ENCODE measurements around the gene CA5A.

The CA5A gene

DNA sequence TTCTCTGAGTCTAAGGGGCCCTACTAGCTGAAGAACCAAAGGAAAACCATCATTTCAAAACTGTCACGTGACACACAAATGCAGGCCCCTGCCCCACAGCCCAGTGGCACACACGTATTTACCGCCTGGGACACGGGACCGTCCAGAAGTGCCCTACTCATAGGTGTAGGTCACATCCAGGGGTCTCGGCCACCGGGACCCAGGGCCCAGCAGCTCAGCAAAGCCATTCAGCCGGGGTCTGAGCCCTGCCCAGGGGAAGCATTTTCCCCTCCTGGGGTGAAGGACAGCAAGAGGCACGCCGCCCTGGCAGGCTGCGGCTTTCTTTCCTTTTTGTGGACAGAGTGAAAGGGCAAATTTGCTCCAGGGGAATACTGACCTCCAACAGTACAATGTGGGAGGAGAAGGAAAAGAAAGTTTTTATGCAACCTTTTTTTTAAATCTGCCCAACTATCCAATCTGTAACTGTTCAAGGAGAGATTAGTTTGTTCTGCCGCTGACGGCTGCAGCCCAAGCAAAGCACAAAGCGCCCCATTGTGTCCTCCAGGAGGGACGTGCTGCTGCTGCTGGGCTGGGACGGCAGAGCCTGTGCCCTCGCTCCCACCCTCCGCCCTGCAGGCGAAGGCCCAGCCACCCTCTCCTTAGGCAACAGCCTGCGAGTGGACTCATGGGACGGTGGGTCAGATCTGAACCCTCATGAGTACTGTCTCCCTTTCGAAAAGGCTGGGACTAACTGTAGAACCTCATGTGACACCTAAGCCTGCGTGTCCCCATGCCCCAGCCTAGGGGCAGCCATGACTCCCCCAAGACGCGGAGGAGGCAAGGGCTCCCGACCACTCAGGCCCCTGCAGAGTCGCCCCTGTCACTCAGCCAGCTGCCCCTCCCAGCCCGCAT is 88.3 kb downstream of the CA5A start:
- FAIRE-seq = no peak
- TF ChIP-seq, protein P1, sequence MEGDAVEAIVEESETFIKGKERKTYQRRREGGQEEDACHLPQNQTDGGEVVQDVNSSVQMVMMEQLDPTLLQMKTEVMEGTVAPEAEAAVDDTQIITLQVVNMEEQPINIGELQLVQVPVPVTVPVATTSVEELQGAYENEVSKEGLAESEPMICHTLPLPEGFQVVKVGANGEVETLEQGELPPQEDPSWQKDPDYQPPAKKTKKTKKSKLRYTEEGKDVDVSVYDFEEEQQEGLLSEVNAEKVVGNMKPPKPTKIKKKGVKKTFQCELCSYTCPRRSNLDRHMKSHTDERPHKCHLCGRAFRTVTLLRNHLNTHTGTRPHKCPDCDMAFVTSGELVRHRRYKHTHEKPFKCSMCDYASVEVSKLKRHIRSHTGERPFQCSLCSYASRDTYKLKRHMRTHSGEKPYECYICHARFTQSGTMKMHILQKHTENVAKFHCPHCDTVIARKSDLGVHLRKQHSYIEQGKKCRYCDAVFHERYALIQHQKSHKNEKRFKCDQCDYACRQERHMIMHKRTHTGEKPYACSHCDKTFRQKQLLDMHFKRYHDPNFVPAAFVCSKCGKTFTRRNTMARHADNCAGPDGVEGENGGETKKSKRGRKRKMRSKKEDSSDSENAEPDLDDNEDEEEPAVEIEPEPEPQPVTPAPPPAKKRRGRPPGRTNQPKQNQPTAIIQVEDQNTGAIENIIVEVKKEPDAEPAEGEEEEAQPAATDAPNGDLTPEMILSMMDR (IDR thresholded peaks at IDR 0.05; ENCODE audit: insufficient read depth, missing control alignments) = no peak
- no peak for DNase-seq (ENCODE audit: insufficient read length, low spot score)

DNA sequence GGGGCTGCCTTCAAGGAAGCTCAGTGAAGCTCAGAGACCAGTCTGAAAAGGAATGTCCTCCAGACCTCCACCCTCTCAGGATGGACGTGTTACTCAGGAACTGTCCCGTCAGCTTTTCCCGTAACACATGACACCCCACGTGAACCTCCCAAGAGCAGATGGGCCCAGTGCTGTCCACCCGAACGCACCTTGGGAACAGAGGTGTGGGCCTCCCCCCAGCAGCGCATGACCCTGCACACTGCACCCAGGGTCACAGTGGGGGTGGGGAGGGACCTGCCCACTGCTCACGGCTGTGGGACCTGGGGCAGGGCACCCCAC is 88.9 kb downstream of the CA5A start:
- FAIRE-seq (no peak), DNase-seq (ENCODE audit: insufficient read length, low spot score) (no peak)
- TF ChIP-seq, protein P1 (IDR thresholded peaks at IDR 0.05; ENCODE audit: insufficient read depth, missing control alignments) = no peak

DNA sequence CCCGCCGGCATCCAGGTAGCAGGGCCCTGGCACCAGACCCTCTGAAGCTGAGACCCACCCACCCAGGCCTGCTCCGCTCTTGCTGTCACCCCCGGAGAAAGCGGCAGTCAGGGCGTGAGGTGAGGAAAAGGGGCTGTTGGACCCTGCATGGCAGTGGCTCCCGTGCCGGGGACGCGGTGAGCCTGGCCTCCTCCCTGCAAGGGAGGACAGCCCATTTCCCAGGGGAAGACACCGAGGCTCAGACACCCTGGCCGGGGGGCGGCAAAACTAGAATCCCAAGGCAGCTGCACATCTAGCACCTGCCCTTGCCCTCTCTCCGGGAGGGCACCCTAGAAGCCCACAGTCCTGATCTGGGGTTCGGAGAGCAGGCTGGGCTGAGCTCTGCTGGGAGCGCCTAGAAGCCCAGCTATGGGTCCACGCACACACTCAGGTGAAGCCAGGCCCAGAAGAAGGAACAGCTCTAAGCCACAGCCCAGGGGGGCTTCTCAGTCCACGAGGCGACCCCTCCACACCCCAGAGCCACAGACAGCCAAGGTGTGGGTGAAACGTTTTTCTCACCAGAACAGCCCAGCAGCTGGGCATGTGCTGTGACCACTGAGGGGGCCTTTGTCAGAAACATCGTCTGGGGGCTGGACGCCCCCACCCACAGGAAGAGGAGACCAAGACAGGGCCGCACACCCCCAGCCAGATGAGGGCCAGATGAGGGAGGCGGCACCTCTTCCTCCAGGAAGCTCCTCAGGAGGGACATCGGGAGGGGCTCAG is 89.4 kb downstream of the CA5A start:
- no peak for FAIRE-seq
- TF ChIP-seq, protein P1 (IDR thresholded peaks at IDR 0.05; ENCODE audit: insufficient read depth, missing control alignments) = no peak
- DNase-seq (ENCODE audit: insufficient read length, low spot score) = no peak

DNA sequence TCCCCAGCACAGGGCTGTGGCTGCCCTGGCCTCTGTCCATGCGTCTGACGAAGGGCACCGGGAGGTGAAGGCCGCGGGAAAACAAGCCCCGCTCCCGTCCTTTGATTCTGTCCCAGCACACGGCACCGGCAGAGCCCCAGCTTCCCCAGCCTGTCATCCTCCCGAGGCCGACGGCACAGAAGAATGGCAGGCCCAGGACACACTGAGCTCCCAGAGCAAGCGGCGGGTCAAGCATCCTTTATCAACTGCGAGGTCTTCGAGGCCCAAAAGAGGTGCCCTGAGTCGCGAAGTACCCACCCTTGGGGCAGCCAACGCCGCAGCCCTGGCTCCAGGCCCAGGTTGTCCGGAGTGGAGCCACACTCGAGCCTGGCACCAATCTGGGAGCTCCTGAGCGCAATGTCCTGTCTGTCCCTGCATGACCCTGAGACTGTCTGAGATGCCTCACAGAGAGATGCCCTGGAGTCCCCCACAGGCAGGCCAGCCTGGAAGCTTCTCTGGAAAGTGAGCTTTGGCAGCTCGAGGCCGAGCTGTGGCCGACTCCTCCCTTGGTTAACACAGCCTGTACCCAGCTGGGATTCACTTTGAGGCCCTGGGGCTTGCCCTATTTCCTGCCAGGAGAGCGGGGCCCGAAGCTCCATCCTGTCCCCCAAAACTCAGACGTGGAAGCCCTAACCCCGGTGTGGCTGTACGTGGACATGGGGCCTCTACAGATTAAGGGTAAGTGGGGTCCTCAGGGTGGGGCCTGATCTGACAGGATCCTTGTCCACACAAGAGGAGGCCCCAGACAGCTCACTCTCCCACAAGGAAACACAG is 90.3 kb downstream of the CA5A start:
- DNase-seq (ENCODE audit: insufficient read length, low spot score) = no peak
- no peak for FAIRE-seq
- TF ChIP-seq, protein P1 (IDR thresholded peaks at IDR 0.05; ENCODE audit: insufficient read depth, missing control alignments) = no peak

DNA sequence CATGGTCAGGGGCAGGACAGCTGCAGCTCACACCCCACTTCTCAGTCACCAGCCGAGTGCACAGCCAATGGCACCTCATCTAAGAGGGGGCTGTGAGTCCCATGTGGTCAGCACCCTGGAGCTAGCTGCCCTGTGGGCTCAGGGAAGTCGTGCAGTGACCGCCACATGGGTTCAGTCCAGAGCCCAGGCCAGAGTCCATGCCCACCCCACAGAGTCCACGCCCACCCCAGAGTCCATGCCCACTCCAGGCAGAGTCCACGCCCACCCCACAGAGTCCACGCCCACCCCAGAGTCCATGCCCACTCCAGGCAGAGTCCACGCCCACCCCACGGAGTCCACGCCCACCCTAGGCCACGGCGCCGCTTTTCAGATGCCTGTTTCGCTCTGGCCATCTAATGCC is 91.1 kb downstream of the CA5A start:
- FAIRE-seq = no peak
- TF ChIP-seq, protein P1 (IDR thresholded peaks at IDR 0.05; ENCODE audit: insufficient read depth, missing control alignments) = no peak
- DNase-seq (ENCODE audit: insufficient read length, low spot score) = no peak

DNA sequence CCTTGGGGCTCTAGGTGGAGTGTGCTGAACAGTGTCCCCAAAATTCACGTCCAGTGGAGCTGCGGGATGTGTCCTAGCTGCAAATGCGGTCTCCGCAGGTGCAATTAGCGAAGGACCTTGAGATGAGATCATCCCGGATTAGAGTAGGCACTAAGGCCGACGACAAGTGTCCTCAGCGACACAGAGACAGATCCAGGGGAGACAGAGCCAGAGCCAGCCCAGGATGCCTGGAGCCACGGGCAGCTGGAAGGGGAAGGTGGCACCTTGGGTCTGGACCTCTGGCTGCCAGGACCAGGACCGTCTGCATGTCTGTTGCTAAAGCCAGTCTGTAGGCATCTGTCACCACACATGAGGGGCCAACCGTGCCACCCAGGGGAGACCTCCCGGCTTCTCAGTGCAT is 91.5 kb downstream of the CA5A start:
- DNase-seq (ENCODE audit: insufficient read length, low spot score) (peak; percentile 77), FAIRE-seq (no peak)
- TF ChIP-seq, protein P1 (IDR thresholded peaks at IDR 0.05; ENCODE audit: insufficient read depth, missing control alignments) = no peak

All from D721Med (cell line).